NCI-H510A (cell line): ENCODE data around the gene ARID1B.

Experiments
- DNase-seq: peaks from one replicate; lab custom pipeline; 2025; lab: John Stamatoyannopoulos, UW

Gene ARID1B

DNA sequence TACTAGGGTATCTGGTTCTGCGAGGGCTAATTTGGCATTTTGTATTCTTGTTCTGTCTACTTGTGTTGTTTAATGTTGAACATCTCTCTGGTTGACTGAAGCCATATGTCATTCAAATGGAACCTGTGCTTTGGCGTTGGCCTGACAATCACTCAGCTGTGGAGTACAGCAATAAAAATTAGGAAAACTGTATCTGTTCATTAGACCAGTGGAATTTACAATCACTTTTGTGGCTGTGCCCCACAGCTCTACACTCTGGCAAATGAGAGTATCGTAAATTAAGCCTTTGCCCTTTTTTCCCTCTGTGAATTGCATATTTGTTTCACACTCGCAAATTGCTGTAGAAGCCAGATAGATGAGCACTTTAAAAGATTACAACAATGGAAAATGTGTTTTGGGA, 102.0 kb downstream of the ARID1B start:
- DNase-seq = no peak

DNA sequence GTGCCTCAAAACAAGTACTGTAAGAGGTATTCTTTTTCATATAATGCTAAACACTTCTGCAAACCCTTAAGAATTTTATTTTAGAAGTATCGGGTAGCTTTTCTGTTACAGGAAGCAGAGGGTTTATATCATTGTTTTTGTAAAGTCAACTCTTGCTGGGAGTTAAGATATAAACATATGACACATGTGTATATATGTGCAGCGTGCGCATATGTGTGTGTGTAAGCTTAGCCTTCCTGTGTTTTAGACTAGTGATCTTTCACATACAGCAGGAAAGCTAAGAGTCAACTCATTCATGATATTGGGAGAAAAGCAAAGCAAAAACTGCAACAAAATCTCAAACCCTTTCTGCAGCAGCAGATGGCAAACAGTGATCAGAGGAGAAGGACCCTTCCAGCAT, 102.4 kb downstream of the ARID1B start:
- no peak for DNase-seq

DNA sequence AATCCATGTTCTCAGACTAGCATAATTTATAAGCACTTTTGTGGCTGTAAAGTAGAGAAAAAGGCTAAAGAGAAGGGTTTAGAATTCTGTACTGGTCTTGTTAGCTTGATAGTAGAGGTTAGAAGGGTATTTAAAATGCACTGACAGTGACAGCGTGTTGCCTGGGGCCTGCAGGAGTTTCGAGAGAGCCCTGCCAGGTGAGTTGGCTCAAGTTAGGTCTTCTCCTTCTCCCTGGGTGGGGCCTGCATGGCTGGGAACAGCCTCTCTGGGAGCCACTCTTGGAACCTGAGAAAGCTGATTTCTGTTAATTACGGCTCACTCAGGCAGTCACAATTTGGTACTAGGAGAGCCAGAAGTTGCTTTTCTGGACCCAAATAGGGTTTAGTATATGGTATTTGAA, 103.7 kb downstream of the ARID1B start:
- no peak for DNase-seq

DNA sequence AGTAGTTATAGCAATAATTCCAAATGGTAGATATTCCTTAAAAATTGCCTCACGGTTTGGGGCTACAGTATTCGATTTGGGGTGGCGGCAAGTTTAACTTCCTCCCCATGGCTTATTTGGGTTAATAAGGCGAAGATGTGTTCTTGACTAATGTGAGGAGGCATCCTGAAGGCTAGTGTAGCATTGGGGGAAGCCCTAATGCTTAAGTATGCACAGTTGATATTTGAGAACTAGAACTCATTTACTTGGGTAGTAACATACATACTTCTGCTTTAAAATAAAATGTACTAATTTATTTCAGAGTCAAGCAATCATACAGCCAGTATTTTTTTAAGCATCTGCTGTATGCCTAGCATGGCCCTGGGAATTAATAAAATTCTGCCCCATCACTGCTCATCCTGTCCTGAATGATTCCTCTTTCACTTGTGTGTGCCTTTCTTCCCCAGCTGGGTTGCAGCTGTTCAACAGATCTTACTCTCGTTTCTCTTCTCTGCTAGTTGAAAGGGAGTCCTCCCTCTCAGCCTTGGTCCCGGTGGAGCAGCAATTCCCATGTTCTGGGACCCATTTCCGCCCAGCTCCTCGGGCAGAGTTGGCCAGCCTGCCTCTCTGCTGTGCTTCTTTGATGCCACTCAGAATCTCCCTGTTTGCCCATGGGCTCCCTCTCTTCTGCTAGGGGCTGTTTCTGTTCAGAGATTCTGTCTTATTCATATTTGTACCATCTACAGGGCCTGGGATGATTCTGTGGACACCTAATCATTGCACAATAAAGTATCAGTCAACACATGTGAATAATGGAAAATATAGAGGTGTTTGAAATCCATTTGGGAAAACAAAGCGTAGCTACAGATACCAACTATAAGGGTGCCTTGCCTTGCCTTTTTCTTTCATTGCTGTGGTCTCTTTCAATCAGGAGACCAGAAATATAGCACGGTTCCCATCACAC, 104.8 kb downstream of the ARID1B start:
- DNase-seq = no peak

DNA sequence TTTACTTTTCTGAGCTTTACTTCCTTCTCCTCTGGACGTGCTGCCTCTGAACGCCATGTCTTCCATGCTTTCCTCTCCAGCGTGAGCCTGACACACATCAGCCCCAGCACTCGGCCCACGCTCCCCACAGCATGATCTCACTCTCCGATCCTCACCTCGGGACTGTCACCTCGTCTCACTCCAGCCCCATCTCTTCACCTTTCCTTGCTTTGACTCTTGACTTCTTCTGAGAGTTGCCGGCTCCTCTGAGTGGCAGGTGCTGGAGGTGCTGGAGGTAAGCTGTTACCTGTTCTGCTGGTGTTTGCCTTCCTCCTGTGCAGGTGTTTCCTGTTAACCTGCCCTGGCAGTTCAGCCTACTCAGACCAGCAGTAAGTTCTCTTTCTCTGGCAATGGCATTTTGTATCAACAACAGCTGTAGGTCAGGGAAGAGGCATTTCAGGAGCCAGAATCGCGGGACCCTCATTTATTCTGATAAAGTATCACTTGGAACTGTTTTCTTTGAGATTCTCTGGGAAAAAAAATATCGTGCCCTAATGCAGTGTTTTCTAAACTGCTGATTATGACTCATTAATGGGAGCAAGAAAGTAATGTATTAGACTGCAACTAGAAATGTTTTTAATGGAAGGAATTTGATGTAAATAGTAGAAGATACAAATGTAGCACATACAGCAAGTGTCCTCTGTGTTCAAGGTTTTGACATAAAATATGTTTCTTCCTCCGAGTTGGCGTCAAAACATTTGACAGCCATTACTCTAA, 106.5 kb downstream of the ARID1B start:
- DNase-seq = peak; percentile 62

DNA sequence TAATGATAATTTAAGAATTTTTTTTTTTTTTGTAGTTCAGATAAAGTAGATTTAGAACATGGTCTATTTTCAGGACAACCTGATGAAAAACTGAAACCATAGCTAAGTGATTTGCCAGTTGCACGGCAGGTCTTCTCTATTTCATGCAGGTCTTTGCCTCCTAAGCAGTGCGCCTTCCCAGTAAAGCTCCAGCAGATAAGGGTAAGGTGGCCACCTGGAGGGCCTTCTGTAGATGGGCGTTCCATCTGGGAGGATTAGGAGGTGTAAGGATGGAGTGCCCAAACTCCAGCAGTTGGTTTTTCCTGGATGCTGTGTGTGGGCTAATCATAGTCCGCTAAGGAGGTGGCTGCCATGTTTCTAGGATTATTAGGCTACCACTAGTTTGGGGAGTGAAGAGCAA, 107.1 kb downstream of the ARID1B start:
- DNase-seq = peak; percentile 40

DNA sequence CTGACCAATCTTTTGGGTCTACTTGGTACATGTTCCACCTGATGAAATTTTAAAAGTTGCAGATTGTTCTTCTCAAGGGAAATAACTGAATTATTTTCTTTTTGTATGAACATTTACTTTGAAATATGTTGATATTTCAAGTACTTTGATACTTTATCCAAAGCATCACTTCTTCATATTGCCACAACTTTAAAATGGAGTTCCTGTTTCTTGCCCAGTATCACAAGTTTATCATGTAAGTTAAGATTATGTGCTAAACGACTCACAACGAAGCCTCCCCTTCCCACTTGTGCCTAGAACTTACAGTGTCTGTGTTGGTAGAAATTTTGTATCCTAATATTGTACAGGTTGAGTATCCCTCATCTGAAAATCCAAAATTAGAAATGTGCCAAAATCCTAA, 108.4 kb downstream of the ARID1B start:
- DNase-seq = no peak

DNA sequence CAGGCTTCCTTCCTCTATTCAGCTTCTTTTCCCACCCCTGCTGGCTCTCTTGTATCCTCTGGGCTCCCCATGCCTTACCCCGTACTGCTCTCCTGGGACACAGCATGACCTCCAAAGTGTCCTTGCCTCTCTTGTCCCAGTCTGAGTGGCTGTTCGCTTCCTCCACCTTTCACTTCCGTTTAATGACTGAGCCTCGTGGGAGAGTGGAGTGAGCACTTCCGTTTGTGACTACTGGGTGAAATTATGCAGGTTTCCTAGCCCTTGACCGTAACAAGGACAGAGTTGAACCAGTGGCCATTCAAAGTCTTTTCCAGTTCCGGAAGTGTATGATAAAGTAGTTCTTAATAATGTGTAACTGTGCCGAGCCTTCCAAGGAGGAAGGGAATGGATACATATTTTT, 109.2 kb downstream of the ARID1B start:
- no peak for DNase-seq

DNA sequence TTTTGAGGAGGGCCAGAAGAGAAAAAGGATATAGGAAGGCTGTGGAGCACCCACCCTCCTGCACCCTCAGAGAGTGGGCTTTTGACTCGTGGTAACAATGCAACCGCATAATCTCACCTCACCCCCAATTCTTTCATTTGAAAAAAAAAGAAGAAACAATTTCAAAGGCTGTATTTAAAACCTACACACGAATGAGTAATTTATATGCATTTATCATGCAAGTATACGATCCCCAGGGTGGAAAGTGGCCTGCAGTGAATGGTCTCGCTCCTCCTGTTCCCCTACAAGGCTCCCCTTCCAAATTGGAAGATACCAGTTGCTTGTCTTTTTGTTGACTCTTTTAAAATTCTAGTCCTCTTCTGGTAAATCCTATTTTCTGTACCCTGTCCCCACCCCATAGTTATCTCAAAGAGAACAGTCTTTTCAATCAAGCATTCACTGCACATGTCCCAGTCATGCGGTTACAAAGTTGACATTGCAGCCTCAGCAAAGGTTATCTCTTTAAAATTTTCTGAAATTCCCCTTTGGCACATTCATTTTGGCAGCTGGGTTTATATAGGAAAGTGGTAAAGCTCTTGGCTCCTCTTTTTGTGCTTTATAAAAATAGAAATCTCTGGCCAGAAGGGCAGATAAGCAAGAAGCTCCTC, 110.6 kb downstream of the ARID1B start:
- no peak for DNase-seq

DNA sequence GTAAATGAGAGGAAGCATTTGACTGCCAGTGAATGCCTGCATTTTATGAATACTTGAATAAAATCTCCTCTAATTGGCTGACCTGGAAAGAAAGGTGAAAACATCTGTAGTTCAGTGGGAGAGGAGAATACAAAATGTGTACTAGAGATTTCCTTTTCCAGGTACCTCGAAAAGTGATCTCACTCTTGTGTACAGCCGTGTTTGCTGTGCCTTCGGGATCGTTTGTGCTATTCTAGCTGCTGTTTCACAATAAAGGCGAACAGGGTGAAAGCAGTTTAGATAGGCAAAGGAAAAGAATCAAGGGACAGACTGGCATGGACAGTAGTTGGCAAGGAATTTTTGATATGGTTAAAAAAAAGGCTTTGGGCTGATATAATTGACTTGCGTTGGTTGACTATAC, 112.3 kb downstream of the ARID1B start:
- no peak for DNase-seq

DNA sequence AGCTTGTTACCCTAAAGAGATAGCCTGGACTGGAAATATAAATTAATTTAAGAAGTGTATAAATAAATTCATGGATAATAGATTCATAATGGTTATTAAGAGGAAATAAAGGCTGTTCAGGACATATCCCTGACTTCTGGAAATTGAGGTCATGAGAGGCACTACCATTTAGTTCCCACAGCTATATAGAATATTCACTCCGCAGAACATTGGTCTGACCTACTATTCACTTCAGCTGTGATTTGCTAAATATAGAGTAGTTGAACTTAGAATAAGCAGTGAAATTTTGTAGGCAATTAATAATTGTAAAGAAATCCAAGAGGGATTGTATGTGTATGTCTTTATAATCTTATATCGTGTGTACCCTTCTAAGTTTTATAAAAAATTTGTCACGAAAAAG, 112.8 kb downstream of the ARID1B start:
- DNase-seq = no peak

DNA sequence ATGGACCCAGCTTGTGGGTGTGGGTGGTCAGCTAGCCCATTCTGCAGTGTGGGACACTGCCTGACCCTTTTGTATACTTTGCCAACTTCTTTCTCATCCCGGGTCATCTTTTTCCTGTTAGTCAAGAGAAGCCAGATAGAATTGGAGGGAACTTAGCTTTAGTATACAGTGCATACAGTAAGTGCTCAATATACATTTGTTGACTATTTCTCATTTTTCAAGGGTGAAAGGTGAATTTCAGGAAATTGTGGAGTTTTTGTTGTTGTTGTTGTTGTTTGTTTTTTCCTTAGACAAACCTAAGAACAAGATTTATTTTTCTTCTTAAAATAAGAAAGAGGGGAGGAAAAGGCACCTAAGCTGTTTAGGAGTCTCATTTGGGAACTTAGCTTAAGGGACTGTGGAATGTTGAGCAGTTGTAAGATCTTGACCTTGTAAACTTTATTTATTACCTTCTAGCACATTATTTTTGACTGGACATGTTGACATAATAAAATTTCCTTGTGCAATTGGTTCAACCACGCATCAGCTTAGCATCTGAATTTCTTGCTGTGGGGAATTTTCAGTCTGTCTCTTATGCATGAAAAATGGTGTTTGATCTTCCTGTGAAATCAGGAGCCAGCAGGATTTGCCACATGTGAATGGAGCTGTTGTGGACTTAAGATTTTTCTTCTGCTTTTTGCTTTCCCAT, 113.6 kb downstream of the ARID1B start:
- DNase-seq = no peak

DNA sequence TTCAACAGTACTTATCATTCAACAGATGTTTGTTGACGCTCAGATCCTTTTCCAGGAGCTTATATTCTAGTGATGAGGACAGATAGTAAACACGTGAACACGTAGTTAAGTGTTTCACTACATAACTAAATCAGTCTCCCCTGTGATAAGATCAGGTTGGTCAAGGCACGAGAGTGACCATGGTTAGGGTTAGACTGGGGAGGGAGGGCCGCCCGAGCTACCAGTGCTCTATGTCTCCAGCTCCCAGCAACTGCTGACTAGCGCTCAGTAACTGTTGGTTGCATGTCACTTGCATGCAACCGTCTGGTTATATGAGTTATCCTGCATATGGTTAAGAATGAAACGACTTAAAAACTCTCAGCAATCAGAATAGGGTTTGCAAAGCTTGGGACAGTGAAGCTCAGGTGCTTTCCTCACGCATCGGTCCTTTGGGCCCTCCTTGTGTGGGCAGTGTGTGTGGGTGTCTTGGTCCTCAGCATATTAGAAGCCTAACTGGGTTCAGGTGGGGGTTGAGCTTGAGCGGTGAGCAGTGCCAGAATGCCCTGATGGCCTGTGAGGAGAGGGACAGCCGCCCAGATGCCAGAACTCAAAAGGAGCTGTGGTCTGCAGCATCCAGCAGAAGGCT, 120.8 kb downstream of the ARID1B start:
- DNase-seq = no peak

DNA sequence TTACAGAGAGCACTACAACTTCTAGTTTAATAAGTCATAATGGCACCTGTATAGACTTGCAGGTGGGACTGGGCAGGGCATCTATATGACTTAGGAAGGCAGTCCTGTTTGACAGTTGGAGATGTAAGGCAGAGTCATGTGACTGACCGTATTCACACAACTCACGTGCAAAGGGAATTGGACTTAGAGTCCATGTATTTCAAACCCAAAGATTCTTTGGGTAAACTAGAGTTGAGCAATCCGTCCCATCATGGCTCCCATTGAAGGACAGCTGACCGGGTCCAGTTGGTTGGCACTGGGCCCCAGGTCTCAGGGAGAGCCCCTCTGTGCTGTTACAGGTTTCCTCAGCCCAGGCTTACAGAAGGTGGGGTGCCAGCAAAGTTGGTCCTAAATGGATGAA, 121.9 kb downstream of the ARID1B start:
- no peak for DNase-seq

DNA sequence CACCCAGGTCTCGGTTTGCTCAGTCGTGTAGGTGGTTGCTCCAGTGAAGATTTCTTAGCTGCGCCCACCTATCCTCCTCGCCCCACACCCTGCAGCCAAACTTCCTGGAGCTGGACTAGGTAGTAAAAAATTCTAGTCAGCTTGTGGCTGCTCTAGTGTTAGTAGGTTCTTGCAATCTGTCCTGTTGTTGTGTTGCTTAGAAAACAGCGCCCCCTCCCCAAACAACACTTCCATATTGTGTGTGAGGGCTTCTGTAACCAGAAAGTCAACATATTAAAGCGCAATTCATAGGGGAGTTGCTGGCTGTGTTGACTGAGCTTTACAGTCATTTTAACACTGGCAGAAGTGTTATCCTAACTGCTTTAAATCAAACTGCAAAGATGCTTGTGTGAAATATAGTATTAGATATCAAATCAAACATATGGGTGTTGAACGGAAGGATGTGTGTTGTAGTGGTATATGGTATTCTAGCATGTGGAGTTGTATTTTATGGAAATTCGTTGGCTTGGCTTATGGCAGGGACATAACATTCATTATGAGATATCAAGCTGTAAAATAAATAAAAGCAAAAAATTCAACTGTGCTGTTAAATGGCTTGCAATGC, 122.5 kb downstream of the ARID1B start:
- no peak for DNase-seq

DNA sequence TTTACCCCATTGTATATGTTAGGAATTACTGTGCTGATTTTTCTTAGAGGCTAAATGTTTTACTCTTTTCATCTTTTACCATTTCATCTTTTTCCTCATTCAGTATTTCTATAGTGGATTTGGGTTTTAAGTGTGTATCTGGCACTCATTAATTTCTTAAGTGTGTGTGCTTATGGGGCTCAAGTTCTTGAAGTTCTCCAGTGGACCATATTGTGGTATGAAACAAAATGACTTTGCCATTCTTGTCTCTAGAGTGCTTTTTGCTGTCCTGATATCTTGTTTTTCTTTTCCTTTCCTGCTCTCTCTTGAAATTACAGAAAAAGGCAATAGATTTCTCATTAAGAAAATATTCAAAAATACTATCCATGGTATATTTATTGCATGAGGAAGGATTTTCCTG, 123.1 kb downstream of the ARID1B start:
- DNase-seq = no peak

DNA sequence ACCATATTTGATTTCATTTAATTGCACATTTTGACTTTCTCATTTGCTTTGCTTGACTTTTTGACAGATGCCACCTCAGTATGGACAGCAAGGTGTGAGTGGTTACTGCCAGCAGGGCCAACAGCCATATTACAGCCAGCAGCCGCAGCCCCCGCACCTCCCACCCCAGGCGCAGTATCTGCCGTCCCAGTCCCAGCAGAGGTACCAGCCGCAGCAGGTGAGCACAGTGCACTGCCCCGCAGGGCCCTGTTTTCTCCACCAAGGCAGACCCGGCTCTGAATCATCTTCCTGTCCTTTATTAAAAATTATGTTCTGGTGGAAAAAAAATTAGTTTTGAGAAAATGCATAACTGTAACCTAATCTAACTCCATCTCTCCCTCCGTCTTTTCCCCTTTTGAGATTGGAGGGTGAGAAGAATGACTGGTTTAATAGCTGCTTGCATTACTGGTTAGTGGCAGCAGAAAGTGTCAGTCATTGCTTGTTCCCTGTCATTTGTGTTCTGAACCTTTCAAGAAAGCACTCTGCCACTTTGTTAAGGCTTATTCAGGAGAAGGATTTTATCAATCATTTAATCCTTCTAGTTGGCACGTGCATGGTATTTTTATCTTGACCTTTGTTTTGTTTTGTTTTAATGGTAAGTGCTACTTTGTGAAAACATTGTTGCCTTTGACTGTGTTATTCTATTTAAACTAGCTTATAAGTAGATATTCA, 124.3 kb downstream of the ARID1B start:
- no peak for DNase-seq

DNA sequence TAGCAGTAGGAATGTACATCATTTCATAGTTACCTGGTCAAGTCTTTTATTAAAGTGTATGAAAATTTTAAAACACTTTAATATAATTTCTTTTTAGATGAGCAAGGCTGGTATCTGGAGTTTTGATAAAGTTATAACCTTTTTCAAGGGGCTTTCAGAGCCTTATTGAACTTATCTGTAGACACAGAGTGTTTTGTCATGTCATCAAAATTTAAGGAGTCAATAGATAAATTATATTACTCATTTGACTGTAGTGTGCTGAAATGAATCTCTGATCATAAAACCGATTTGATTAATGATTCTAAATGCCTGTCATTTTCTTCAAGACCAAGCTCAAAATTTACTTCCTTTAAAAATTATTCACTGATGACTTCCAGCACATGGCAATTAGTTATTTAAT, 125.6 kb downstream of the ARID1B start:
- DNase-seq = no peak

DNA sequence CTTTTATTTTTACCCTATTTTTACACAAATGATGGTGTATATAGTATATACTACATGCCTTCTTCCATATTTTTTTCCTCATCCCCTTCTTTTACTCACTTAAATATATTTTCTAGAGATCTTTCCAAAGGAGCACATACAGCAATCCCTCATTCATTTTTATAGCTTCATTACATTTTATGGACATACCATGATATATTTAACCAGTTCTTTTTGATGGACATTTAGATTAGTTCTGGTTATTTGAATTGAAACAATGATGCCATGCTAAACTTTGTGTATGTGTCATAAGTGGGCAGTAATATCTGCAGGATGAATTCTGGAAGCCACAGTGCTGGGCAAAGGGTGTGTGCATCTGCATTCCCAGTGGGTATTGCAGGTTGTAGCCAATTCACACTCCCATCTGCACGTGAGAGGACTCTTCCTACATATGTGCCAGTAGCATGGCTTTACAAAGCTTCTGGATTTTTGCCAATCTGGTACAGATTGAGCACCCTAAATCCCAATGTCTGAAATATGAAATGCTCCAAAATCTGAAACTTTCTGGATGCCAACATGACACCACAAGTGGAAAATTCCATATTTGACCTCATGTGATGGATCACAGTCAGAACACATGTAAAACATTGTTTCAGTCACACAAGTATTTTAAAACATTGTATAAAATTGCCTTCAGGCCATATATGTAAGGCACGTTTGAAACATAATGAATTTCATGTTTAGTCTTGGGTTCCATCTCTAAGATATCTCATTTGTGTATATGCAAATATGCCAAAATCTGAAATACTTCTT, 127.2 kb downstream of the ARID1B start:
- no peak for DNase-seq

DNA sequence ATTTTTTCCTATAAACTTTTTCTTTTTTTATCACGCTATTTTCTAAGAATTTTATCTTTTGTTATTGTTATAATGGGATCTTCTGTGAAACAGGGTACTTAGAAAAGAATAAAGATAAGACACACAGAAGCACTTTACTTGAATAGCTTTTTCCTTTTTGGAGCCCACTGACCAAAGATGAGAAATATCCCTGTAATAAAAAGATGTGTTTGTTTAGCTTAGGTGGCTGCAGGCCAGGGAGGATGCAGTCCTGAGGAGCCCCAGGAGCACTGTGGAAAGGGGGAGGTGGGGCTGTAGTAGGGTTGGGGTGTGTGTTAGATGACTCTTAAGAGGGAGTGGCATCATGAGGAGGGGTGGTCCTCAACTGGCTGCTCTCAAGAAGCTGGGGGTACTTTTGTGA, 128.6 kb downstream of the ARID1B start:
- DNase-seq = no peak
